LNCaP clone FGC (cell line): Measurements from ENCODE around the gene ME3.

Experiments
- DNase-seq: peaks from one replicate; pipeline ENCODE4 v3.0.0-alpha.2; 2011; ENCODE audit warnings: low read depth
- H3K4me3 ChIP-seq: 2 replicates; pipeline ENCODE4 v1.5.1; 2011; ENCODE audit warnings: mild to moderate bottlenecking, low read depth, low read length, control low read depth
- TF ChIP-seq, protein P1 (sequence below): IDR thresholded peaks from 2 replicates; pipeline ENCODE4 v1.5.1; 2012; ENCODE audit warnings: mild to moderate bottlenecking; ENCODE audit not compliant: control insufficient read depth, insufficient read depth; ENCODE audit errors: extremely low read depth

ME3 gene

DNA sequence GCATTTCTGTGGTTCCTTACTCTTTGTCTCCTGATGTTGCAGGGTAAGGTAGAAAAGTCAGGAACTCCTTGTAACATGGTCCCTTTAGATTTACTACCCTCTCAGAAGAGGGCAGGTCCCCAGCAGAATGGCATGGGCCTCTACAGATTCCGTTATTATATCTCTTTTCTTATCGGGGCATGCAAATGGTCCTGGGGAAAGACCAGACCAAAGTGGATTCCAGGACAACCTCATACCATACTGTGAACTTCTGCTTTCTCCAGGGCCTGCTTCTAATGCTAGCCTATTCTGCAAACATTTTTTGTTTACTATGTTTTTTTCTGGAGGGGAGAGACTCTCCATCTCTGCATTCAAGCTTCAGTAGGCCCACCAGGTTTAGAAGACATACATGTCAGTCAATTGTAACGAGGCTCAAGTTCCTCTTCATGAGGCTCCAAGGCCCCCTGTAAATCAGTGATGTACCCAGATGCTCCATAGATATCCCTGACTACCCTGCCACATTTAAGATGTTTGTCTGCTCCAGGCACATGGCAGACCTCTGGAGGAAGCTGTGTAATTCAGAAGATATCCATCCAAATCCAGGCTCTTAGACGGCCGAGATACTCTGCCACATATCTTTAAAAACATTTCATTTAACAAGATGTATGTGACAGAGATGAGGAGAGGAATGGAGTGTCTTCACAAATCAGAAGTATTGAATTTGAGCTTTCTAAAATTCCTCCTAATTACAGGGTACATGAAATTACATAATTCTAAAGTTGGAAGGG, 8.5 kb upstream of the ME3 start:
- TF ChIP-seq, protein P1, sequence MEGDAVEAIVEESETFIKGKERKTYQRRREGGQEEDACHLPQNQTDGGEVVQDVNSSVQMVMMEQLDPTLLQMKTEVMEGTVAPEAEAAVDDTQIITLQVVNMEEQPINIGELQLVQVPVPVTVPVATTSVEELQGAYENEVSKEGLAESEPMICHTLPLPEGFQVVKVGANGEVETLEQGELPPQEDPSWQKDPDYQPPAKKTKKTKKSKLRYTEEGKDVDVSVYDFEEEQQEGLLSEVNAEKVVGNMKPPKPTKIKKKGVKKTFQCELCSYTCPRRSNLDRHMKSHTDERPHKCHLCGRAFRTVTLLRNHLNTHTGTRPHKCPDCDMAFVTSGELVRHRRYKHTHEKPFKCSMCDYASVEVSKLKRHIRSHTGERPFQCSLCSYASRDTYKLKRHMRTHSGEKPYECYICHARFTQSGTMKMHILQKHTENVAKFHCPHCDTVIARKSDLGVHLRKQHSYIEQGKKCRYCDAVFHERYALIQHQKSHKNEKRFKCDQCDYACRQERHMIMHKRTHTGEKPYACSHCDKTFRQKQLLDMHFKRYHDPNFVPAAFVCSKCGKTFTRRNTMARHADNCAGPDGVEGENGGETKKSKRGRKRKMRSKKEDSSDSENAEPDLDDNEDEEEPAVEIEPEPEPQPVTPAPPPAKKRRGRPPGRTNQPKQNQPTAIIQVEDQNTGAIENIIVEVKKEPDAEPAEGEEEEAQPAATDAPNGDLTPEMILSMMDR = no peak
- DNase-seq = no peak
- H3K4me3 ChIP-seq = no peak overlapping the region

DNA sequence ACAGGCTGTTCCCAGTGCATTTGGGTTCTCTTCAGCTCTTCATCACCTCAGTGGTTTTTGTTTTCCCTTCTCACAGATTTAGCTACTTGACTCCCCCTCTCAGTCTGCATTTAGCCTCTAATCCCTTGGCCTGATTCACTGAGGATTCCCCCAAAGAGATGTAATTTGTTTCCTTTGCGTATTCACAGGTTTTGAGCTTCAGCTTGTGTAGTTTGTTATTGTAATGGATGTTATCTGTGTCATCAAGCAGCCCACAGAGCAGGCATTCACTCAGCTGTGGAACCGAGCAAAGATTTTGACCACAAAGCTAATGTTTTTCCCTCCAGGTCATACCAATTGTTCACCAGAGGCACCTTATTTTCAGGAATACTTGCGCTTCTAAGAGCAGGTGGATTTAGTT, 6.4 kb upstream of the ME3 start:
- H3K4me3 ChIP-seq = no peak overlapping the region
- no peak for DNase-seq
- TF ChIP-seq, protein P1 = no peak

DNA sequence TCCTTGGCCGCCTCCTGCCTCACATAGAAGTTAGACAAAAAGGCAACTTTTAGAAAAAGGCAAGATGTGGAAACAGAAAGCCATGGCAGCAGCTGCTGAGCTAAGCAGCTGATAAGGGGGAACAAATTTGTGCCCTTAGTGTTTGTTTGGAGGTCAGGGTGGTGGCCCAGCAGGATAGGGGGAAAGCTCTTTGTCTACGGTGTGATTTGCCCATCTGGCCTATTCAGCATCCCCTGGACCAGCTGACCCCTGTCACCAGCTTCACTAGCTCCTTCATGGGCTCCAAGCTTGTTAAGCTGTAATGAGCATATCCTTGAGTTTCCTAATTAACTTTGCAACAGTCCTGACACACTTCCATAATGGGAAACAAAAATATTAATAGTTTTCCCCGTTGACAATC, 5.9 kb upstream of the ME3 start:
- TF ChIP-seq, protein P1 = no peak
- no peak for DNase-seq
- H3K4me3 ChIP-seq = no peak overlapping the region

DNA sequence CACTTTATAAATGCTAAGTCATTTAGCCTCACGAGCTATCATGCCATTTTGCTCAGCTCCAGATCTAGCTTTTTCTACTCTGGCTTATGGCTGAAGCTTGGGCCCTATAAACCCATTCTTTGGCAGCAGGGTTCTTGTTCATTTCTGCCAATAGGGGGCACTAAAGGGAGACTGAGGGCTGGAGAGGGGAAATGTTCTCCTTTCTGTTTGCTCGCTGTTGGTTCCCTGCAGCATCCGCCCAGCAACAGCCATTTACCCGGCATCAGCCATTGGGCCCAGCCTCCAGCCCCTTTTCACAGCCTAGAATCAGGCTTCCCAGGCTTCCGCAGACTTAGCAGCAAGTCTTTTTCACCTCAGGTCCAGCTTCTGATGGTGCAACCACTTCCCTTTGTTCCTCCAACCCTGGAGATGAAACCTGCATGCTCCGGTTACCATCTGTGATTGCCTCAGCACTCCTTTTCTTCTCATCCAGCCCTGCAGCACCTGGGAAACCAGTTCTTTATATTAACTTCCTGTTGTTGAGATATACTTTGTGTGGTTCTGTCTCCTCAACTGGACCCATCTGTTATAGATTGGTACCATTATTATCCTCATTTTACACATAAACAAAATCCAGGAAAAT, 4.2 kb upstream of the ME3 start:
- DNase-seq = no peak
- H3K4me3 ChIP-seq = no peak overlapping the region
- TF ChIP-seq, protein P1 = peak; percentile 40

DNA sequence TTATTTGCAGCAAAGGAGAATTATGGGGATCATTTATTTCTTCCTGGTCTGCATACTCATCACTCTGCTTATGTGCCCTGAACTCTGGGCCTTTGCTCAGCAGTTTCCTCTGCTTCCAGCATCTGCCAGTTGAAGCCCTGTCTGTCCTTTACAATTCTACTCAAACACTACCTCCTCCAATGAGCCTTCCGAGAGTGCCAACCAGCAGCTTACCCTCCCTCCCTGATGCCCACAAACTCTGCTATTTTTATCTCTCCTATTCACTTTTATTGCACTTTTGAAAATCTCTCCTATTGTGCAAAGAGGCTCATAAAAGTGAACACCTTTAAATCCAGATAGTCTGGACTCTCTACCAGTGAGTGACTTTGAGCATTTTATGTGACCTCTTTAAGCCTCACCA, 3.6 kb upstream of the ME3 start:
- no peak for DNase-seq
- TF ChIP-seq, protein P1 = no peak
- H3K4me3 ChIP-seq = no peak overlapping the region

DNA sequence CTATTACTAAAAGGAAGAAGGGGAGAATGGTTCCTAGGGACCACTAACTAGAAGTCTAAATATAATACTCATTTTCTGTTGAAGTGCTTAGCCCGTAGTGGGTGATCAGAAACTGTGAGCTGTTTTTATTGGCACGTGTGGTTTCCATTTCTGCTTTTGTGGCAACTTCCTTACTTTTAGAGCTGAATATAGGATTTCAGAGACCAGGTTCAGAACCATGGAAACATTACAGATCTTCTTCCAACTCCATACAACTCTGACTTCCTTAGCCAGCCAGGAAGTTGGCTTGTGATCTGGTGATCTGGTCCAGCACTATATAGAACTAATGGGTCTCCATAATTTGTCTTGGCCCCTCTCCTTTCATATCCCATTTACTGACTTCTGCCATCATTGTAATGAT, 2.6 kb upstream of the ME3 start:
- H3K4me3 ChIP-seq = no peak overlapping the region
- DNase-seq = no peak
- TF ChIP-seq, protein P1 = no peak
